Activated CD8-positive, alpha-beta T cell treated with anti-CD3 and anti-CD28 coated beads for 36 hours (primary cell): ENCODE results near the gene CPD. TPM values are rescaled to one million over a fixed set of nuclear protein-coding genes. Genes with fewer than 3 reads are reported as not detected.
"Not testable (repeated sequence)": the region's sequence is repeated elsewhere in the genome, so short reads cannot be mapped to it uniquely, and the experiment has no call there.

Experiments
- ATAC-seq: fragments of 200-7000 bp; cut with Tn5 transposase; one replicate; pipeline ENCODE4 v1.10.0; 2021; ENCODE audit warnings: mild to moderate bottlenecking, moderate library complexity
- CTCF ChIA-PET: fragments of 350-600 bp; sonication (Branson Sonifier 250); formaldehyde crosslinking; loops from one replicate; lab custom pipeline; 2021; ENCODE audit warnings: antibody characterized with exemption; lab: Charles Lee
- POLR2A ChIA-PET: fragments of 350-600 bp; sonication (Branson Sonifier 250); formaldehyde crosslinking; loops from one replicate; lab custom pipeline; 2021; ENCODE audit warnings: antibody characterized with exemption; lab: Charles Lee
- DNase-seq: peaks from one replicate; pipeline ENCODE4 v3.0.0-alpha.2; 2020
- H3K27ac Mint-ChIP-seq: one replicate; pipeline ENCODE4 v1.8.0; 2021; ENCODE audit warnings: mild to moderate bottlenecking, mixed read lengths
- H3K27me3 Mint-ChIP-seq: one replicate; pipeline ENCODE4 v1.8.0; 2021; ENCODE audit warnings: mixed read lengths
- H3K36me3 Mint-ChIP-seq: one replicate; pipeline ENCODE4 v1.8.0; 2021; ENCODE audit warnings: low read depth, mixed read lengths
- H3K4me1 Mint-ChIP-seq: one replicate; pipeline ENCODE4 v1.8.0; 2021; ENCODE audit warnings: low read depth, mixed read lengths
- H3K4me3 Mint-ChIP-seq: one replicate; pipeline ENCODE4 v1.8.0; 2021; ENCODE audit warnings: mild to moderate bottlenecking, moderate library complexity, mixed read lengths
- H3K9me3 Mint-ChIP-seq: one replicate; pipeline ENCODE4 v1.8.0; 2021; ENCODE audit warnings: mixed read lengths
- intact Hi-C: fragments of 100-400 bp; cut with micrococcal nuclease; formaldehyde crosslinking; loops from one replicate; pipeline ENCODE4 v1.10.0; 2022
- total RNA-seq, 2 experiments: library from RNA; stranded (reverse); gene quantifications; one replicate each; pipeline ENCODE4 v1.2.3, GENCODE V29; 2021
- TF ChIP-seq, protein P1 (sequence below): fragments of 200-600 bp; IDR thresholded peaks from one replicate; pipeline ENCODE4 v1.8.0; 2022; ENCODE audit warnings: antibody characterized with exemption, mild to moderate bottlenecking

CPD gene
- total RNA-seq, 2 experiments from 2014 or later = 25.9 to 26.8 TPM

DNA sequence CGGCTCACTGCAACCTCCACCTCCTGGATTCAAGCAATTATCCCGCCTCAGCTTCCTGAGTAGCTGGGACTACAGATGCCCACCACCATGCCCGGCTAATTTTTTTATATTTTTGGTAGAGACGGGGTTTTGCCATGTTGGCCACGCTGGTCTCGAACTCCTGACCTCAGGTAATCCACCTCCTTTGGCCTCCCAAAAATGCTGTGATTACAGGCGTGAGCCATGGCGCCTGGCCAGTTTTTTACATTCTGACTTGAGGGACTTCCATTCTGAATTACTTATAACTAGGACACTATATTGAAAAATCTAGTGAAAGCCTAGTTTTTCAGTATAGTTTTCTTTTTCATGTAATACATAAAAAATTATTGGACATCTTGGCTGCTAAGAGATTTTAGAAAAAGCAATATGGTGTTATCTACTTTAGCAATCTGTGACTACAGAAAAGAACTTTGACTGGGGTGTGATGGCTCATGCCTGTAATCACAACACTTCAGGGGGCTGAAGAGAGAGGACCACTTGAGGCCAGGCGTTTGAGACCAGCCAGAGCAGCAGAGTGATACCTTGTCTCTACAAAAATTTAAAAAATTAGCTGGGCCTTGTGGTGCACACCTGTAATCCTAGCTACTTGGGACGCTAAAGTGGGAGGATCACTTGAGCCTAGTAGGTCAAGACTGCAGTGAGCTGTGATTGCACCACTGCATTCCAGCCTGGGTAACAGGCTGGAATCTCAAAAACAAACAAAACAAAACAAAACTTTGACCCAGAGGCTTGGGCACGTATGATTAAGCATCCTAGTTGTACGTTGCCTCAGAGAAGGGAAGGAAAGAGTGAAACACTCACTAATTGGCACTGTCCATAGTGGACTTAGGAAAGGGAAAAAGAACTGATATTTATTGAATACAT is 71.6 kb downstream of the CPD start:
- ChIA-PET POLR2A (no interaction called here), CTCF (no interaction called here)
- TF ChIP-seq, protein P1, sequence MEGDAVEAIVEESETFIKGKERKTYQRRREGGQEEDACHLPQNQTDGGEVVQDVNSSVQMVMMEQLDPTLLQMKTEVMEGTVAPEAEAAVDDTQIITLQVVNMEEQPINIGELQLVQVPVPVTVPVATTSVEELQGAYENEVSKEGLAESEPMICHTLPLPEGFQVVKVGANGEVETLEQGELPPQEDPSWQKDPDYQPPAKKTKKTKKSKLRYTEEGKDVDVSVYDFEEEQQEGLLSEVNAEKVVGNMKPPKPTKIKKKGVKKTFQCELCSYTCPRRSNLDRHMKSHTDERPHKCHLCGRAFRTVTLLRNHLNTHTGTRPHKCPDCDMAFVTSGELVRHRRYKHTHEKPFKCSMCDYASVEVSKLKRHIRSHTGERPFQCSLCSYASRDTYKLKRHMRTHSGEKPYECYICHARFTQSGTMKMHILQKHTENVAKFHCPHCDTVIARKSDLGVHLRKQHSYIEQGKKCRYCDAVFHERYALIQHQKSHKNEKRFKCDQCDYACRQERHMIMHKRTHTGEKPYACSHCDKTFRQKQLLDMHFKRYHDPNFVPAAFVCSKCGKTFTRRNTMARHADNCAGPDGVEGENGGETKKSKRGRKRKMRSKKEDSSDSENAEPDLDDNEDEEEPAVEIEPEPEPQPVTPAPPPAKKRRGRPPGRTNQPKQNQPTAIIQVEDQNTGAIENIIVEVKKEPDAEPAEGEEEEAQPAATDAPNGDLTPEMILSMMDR = no peak
- Mint-ChIP-seq H3K27ac (no peak overlapping the region), H3K4me3 (no peak overlapping the region), H3K4me1 (peaks cover 4% of the 10 kb centered on the region), H3K27me3 (no peaks in the 10 kb centered on the region), H3K9me3 (no peaks in the 10 kb centered on the region), H3K36me3 (peaks cover 34% of the 10 kb centered on the region)
- DNase-seq = no peak
- no peak for ATAC-seq
- intact Hi-C loops = no loop called here

DNA sequence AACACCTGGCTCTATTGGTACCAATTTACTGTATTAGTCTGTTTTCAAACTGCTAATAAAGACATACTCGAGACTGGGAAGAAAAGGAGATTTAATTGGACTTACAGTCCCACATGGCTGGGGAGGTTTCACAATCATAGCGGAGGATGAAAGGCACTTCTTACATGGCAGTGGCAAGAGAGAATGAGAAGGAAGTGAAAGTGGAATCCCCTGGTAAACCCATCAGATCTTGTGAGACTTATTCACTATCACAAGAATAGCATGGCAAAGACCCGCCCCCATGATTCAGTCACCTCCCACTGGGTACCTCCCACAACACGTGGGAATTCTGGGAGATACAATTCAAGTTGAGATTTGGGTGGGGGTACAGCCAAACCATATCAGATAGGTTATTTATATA is 75.9 kb downstream of the CPD start:
- H3K4me3 Mint-ChIP-seq = no peak overlapping the region
- DNase-seq = no peak
- no peak for ATAC-seq
- H3K27me3 Mint-ChIP-seq = no peaks in the 10 kb centered on the region
- TF ChIP-seq, protein P1 = no peak
- peaks cover 2% of the 10 kb centered on the region for H3K4me1 Mint-ChIP-seq
- peaks cover 40% of the 10 kb centered on the region for H3K36me3 Mint-ChIP-seq
- H3K27ac Mint-ChIP-seq = no peak overlapping the region
- H3K9me3 Mint-ChIP-seq = no peaks in the 10 kb centered on the region
- POLR2A ChIA-PET = no interaction called here
- CTCF ChIA-PET = no interaction called here
- intact Hi-C loops = no loop called here

DNA sequence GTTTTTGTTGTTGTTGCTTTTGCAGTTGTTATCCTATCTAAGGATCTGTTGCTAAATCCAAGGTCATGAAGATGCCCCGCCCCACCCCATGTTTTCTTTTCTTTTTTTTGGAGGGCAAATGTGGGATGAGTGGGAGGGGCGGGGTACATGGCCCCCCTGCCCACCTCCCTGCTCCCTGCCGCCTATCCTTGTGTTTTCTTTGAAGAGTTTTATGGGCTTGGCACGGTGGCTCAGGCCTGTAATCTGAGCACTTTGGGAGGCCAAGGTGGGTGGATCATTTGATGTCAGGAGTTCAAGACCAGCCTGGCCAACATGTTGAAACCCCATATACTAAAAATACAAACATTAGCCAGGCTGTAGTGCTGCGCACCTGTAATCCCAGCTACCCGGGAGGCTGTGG is 79.6 kb downstream of the CPD start:
- POLR2A ChIA-PET = no interaction called here
- intact Hi-C loops = no loop called here
- no peaks in the 10 kb centered on the region for H3K27me3 Mint-ChIP-seq
- TF ChIP-seq, protein P1 = no peak
- CTCF ChIA-PET = no interaction called here
- peaks cover 2% of the 10 kb centered on the region for H3K4me1 Mint-ChIP-seq
- DNase-seq (no peak), ATAC-seq (no peak)
- no peaks in the 10 kb centered on the region for H3K9me3 Mint-ChIP-seq
- H3K27ac Mint-ChIP-seq = no peak overlapping the region
- H3K36me3 Mint-ChIP-seq = peaks cover 29% of the 10 kb centered on the region
- no peak overlapping the region for H3K4me3 Mint-ChIP-seq

DNA sequence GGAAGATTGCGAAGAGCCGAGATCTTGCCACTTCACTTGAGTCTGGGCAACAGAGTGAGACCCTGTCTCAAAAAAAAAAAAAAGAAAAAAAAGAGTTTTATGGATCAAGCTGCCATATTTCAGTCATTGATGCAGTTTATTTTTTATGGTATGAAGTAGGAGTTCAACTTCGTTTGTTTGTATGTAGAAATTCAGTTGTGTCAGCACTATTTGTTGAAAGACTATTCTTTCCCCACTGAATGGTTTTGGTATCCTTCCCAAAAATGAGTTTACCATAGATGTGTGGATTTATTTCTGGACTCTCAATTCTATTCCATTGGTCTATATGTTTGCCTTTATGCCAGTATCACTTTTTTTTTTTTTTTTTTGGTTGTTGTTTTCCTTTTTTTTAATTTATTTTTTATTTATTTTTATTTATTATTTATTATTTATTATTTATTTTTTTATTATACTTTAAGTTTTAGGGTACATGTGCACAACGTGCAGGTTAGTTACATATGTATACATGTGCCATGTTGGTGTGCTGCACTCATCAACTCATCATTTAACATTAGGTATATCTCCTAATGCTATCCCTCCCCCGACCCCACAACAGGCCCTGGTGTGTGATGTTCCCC is 80.2 kb downstream of the CPD start:
- H3K4me1 Mint-ChIP-seq, CTCF ChIA-PET, H3K4me3 Mint-ChIP-seq, intact Hi-C loops, ATAC-seq, POLR2A ChIA-PET, H3K27ac Mint-ChIP-seq, H3K27me3 Mint-ChIP-seq, H3K9me3 Mint-ChIP-seq, DNase-seq: not testable (repeated sequence)
- peaks cover 26% of the 10 kb centered on the region for H3K36me3 Mint-ChIP-seq

DNA sequence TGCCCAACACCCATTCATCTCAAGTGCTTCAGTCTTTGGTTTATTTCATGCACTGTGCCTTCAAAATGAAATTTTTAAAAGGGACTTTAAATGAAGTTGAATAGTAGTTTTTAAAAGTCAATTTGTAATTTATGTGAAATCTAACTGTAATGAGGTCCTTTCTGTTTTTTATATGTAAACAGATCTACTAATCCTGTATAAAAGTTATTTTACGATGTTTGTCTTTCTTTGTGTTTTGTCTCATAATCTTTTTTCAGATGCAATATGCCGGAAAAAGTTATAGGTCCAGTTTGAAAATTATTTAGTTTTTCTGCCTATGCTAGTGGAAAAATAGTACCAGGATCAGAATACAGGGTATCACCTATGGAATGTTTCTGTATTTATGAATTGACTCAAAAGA is 89.7 kb downstream of the CPD start:
- H3K4me3 Mint-ChIP-seq = no peak overlapping the region
- no peak for ATAC-seq
- CTCF ChIA-PET = interaction anchor here (1.5 to 4.8 kb wide), 2 partner anchors 8 to 128 kb away, joined by 4 to 39 read pairs; partner anchors contain the start of gene GOSR1
- no peaks in the 10 kb centered on the region for H3K9me3 Mint-ChIP-seq
- H3K4me1 Mint-ChIP-seq = no peaks in the 10 kb centered on the region
- TF ChIP-seq, protein P1 = no peak
- no peak for DNase-seq
- H3K27ac Mint-ChIP-seq = no peak overlapping the region
- POLR2A ChIA-PET = interaction anchor here (1.4 kb wide), 1 partner anchor 9 kb away, joined by 6 read pairs; the partner anchor contains the start of gene GOSR1
- intact Hi-C loops = no loop called here
- no peaks in the 10 kb centered on the region for H3K36me3 Mint-ChIP-seq
- peaks cover 2% of the 10 kb centered on the region for H3K27me3 Mint-ChIP-seq
